Hematopoietic multipotent progenitor cell treated with erythropoietin and hydrocortisone succinate and interleukin-3 and kit ligand, for 17 days (in vitro differentiated cells): ENCODE measurements around the gene YAP1.

ENCODE experiments used
- DNase-seq: peaks from one replicate; pipeline ENCODE4 v3.0.0-alpha.2; 2015; ENCODE audit warnings: low spot score

The YAP1 gene

GRCh38 chr11:102280245-102280833 is 170.1 kb downstream of the YAP1 start:
- no peak for DNase-seq
